Endothelial cell of umbilical vein (primary cell): ENCODE results near the gene STRBP. TPM values are rescaled to one million over a fixed set of nuclear protein-coding genes. Genes with fewer than 3 reads are reported as not detected.

Experiments used
- BruUV-seq: library from RNA; stranded (reverse); fragments of 400-500 nt; replicated peaks from 2 replicates; lab custom pipeline; 2021; lab: Mats Ljungman, UMichigan
- CTCF ChIA-PET: fragments of 300-600, 350-600 bp; sonication (Branson Sonifier 250); formaldehyde crosslinking; loops from one replicate; lab custom pipeline; 2021; ENCODE audit warnings: antibody characterized with exemption, inconsistent platforms; lab: Charles Lee
- POLR2A ChIA-PET: fragments of 300-600, 350-600 bp; sonication (Branson Sonifier 250); formaldehyde crosslinking; loops from one replicate; lab custom pipeline; 2021; ENCODE audit warnings: antibody characterized with exemption, inconsistent platforms; lab: Charles Lee
- DNase-seq: peaks from one replicate; pipeline ENCODE4 v3.0.0-alpha.2; 2011; ENCODE audit warnings: low read depth, low spot score
- FAIRE-seq: peaks from 2 replicates; lab custom pipeline; 2011; peaks lifted over from hg19 to GRCh38; lab: Jason Lieb, UNC
- H2AFZ ChIP-seq: 2 replicates; pipeline ENCODE4 v1.6.0; 2012; ENCODE audit warnings: low read depth, low read length, control low read depth, inconsistent platforms
- H3K27ac ChIP-seq: 2 replicates; pipeline ENCODE4 v1.5.1; 2011; ENCODE audit warnings: low read depth, mild to moderate bottlenecking, control low read depth, low read length, moderate library complexity; ENCODE audit not compliant: insufficient read depth
- H3K27me3 ChIP-seq, 2 experiments: 2 replicates each; pipeline versions ENCODE4 v1.6.0 to v1.6.1; 2011; ENCODE audit warnings: low read length in 2 of 2, mixed read lengths in 1 of 2; ENCODE audit not compliant: control insufficient read depth in 2 of 2, insufficient read depth in 2 of 2
- H3K36me3 ChIP-seq, 2 experiments: 2 replicates in 1 of 2; 3 replicates in 1 of 2; pipeline ENCODE4 v1.5.1; 2011; ENCODE audit warnings: low read length in 2 of 2, mild to moderate bottlenecking in 1 of 2, moderate library complexity in 1 of 2; ENCODE audit not compliant: control insufficient read depth in 2 of 2, insufficient read depth in 2 of 2; ENCODE audit errors: extremely low read depth in 1 of 2
- H3K4me1 ChIP-seq: 3 replicates; pipeline ENCODE4 v1.5.1; 2011; ENCODE audit warnings: mild to moderate bottlenecking, low read length; ENCODE audit not compliant: control insufficient read depth, insufficient read depth; ENCODE audit errors: extremely low read depth
- H3K4me2 ChIP-seq: 2 replicates; pipeline ENCODE4 v1.6.1; 2011; ENCODE audit warnings: low read length, control low read depth, mixed read lengths; ENCODE audit not compliant: insufficient read depth
- H3K4me3 ChIP-seq, 3 experiments: fragments of 200-600 bp in 1 of 3; sonication (generic), shearing (Covaris generic) in 1 of 3; replicated peaks in 1 of 3; 2 replicates each; pipeline ENCODE4 v1.5.1; 2011 to 2016; ENCODE audit warnings: control low read depth in 3 of 3, low read length in 3 of 3, mild to moderate bottlenecking in 2 of 3, inconsistent platforms in 1 of 3, low read depth in 1 of 3, moderate library complexity in 1 of 3; ENCODE audit not compliant: insufficient read depth in 1 of 3
- H3K79me2 ChIP-seq: 2 replicates; pipeline ENCODE4 v1.6.0; 2012; ENCODE audit warnings: low read length, inconsistent platforms; ENCODE audit not compliant: control insufficient read depth, insufficient read depth
- H3K9ac ChIP-seq: replicated peaks from 2 replicates; pipeline ENCODE3; 2011; ENCODE audit warnings: low read length, control low read depth; ENCODE audit not compliant: insufficient read depth; ENCODE audit errors: extremely low read depth
- H3K9me1 ChIP-seq: replicated peaks from 3 replicates; pipeline ENCODE4 v1.6.0; 2011; ENCODE audit warnings: mild to moderate bottlenecking, low read length; ENCODE audit not compliant: control insufficient read depth, insufficient read depth; ENCODE audit errors: extremely low read depth
- H3K9me3 ChIP-seq: replicated peaks from 2 replicates; pipeline ENCODE4 v1.5.1; 2012; ENCODE audit warnings: low read length, inconsistent platforms; ENCODE audit not compliant: control insufficient read depth, insufficient read depth
- H4K20me1 ChIP-seq: replicated peaks from 2 replicates; pipeline ENCODE3; 2011; ENCODE audit warnings: mild to moderate bottlenecking, low read length; ENCODE audit not compliant: control insufficient read depth, insufficient read depth; ENCODE audit errors: extremely low read depth
- EZH2 ChIP-seq: IDR thresholded peaks from 2 replicates; pipeline ENCODE4 v1.6.1; 2012; ENCODE audit warnings: borderline replicate concordance, low read depth, mild to moderate bottlenecking, moderate library complexity, low read length, inconsistent platforms; ENCODE audit not compliant: severe bottlenecking
- FOS ChIP-seq: IDR thresholded peaks from 2 replicates; pipeline ENCODE4 v1.6.1; 2011; ENCODE audit warnings: mild to moderate bottlenecking, low read length, moderate library complexity, borderline replicate concordance; ENCODE audit not compliant: insufficient read depth
- MYC ChIP-seq: IDR thresholded peaks from one replicate; pipeline ENCODE4 v1.6.1; 2011; ENCODE audit warnings: mild to moderate bottlenecking, low read depth, low read length
- POLR2A ChIP-seq: IDR thresholded peaks from 2 replicates; pipeline ENCODE4 v1.6.1; 2012; ENCODE audit warnings: low read depth, mild to moderate bottlenecking, control low read depth, low read length
- dilution Hi-C: fragments of 300-500 bp; cut with MboI; formaldehyde crosslinking; loops from one replicate; pipeline ENCODE4 v1.15.0; 2019; ENCODE audit warnings: low sequenced_read_pairs; ENCODE audit not compliant: extremely low pct_ligation_motif_present
- intact Hi-C: fragments of 100-400 bp; cut with micrococcal nuclease; formaldehyde crosslinking; loops from one replicate; pipeline ENCODE4 v1.10.0; 2022
- polyA plus RNA-seq, 4 experiments: library from polyadenylated mRNA; depleted of rRNA in 3 of 4; stranded (reverse) in 3 of 4; unstranded in 1 of 4; fragments of >200 nt; gene quantifications; 2 replicates each; pipeline versions ENCODE4 v1.2.1 to v1.2.3, GENCODE V29; 2011 to 2012; ENCODE audit warnings: missing spikeins in 1 of 4
- total RNA-seq: library from RNA; stranded (reverse); gene quantifications from 2 replicates; pipeline ENCODE4 v1.2.3, GENCODE V29; 2021
- TF ChIP-seq, protein P1 (sequence below): IDR thresholded peaks from 2 replicates; pipeline ENCODE4 v1.6.1; 2011; ENCODE audit not compliant: insufficient read depth, insufficient read length

Gene STRBP
- total and polyA plus RNA-seq, 2 donors (not counting 3 experiments of a cell fraction or from before 2014, with no cell fraction given), result 7.7 to 15.4 TPM

DNA sequence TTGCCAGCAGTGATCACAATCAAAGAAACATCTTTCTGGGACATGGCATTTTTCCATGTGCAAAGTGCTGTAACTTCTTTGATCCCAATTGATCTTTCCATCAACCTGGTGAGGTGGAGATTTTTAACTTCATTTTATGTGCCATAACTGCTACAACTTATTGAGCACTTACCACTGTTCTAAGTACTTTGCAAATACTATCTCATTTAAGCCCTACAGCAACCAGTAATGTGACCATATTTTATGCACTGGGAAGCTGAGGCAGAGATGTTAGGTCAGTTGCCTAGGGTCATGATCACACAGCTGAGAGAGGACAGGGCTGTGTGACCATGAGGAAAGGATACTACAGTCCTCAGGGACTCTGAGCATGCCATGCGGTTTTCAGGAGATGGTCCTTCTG, 17.9 kb upstream of the STRBP start:
- no peak overlapping the region for H3K4me2 ChIP-seq
- H3K27ac ChIP-seq, result no peak overlapping the region
- TF ChIP-seq POLR2A (no peak), EZH2 (no peak), FOS (no peak), MYC (no peak)
- TF ChIP-seq, protein P1, sequence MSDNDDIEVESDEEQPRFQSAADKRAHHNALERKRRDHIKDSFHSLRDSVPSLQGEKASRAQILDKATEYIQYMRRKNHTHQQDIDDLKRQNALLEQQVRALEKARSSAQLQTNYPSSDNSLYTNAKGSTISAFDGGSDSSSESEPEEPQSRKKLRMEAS, result no peak
- DNase-seq (no peak), FAIRE-seq (no peak)
- H3K27me3 ChIP-seq, result peaks cover 0 to 17% of the 10 kb centered on the region in 2 experiments
- H3K4me1 ChIP-seq, result no peaks in the 10 kb centered on the region
- ChIA-PET CTCF (no interaction called here), POLR2A (no interaction called here)
- dilution Hi-C loops (no loop called here), intact Hi-C loops (no loop called here)
- H3K36me3 ChIP-seq, result no peaks in the 10 kb centered on the region
- no peaks in the 10 kb centered on the region for H4K20me1 ChIP-seq
- H2AFZ ChIP-seq, result no peak overlapping the region
- H3K4me3 ChIP-seq, result no peak overlapping the region
- H3K9ac ChIP-seq, result no peak overlapping the region
- H3K79me2 ChIP-seq, result no peaks in the 10 kb centered on the region
- H3K9me1 ChIP-seq, result no peaks in the 10 kb centered on the region
- H3K9me3 ChIP-seq, result no peaks in the 10 kb centered on the region
- no TSS peak for BruUV-seq

DNA sequence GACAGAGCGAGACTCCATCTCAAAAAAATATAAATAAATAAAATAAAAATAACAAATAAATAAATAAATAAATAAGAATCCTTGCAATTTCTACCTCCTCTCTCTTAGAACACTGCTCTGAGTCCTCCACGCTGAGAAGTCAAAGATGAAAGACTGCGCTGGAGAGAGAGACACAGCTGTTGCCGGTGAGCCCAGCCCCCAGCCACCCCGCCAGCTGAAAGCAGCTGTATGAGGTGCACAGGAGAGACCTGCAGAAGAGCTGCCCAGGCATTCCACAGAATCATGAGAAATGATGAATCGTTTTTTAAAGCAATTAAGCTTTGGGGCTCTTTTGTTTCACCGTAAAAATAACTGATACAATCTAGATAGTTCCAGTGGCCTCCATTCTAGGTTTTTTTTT, 16.3 kb upstream of the STRBP start:
- FAIRE-seq, result no peak
- H3K36me3 ChIP-seq, result no peaks in the 10 kb centered on the region
- H3K27ac ChIP-seq, result no peak overlapping the region
- ChIA-PET POLR2A (no interaction called here), CTCF (interaction anchor here (0.7 kb wide), 1 partner anchor 16 kb away, joined by 3 read pairs; no protein-coding TSS in a partner anchor)
- no peak overlapping the region for H3K9ac ChIP-seq
- peaks cover 0 to 20% of the 10 kb centered on the region in 2 experiments for H3K27me3 ChIP-seq
- dilution Hi-C loops (no loop called here), intact Hi-C loops (no loop called here)
- no peaks in the 10 kb centered on the region for H3K79me2 ChIP-seq
- no peak for DNase-seq
- no peak overlapping the region for H3K4me2 ChIP-seq
- H3K4me3 ChIP-seq, result no peak overlapping the region
- no peaks in the 10 kb centered on the region for H4K20me1 ChIP-seq
- H2AFZ ChIP-seq, result no peak overlapping the region
- H3K9me3 ChIP-seq, result no peaks in the 10 kb centered on the region
- no peak for TF ChIP-seq FOS
- no TSS peak for BruUV-seq
- no peaks in the 10 kb centered on the region for H3K9me1 ChIP-seq
- H3K4me1 ChIP-seq, result no peaks in the 10 kb centered on the region
